C4-2B (cell line): Measurements from ENCODE around the gene AFAP1.

Experiments
- H3K27ac ChIP-seq: fragments of 450-650 bp; 2 replicates; pipeline ENCODE4 v1.5.1; 2017
- CTCF ChIP-seq: fragments of 450-650 bp; conservative IDR thresholded peaks from 2 replicates; pipeline ENCODE4 v1.5.1; 2017; ENCODE audit warnings: mild to moderate bottlenecking
- ZFX ChIP-seq: fragments of 450-650 bp; IDR thresholded peaks from 2 replicates; pipeline ENCODE4 v1.6.1; 2017

Gene AFAP1

GRCh38 chr4:7868436-7868775, 71.3 kb downstream of the AFAP1 start:
- no peak overlapping the region for H3K27ac ChIP-seq
- no peak for TF ChIP-seq ZFX
- no peak for TF ChIP-seq CTCF

GRCh38 chr4:7867701-7868435, 71.8 kb downstream of the AFAP1 start:
- no peak overlapping the region for H3K27ac ChIP-seq

DNA sequence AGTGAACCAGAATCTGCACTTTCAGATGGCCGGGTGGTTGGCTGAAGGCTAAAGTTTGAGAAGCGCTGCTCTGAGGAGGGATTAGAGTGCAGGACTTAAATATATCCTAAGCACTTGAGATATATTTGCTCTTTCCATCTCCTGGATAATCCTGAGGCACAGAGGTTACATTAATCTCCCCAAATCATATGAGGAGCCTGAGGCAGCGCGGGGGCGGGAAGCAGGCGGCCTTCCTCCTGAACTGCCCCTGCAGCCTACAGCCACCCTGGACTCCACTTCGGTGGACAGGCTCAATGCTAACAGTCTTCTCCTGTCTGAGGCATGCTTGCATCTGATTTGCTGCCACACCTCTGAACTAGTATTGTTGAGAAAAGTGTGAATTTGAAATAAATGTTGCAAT, 72.5 kb downstream of the AFAP1 start:
- TF ChIP-seq CTCF (no peak), ZFX (no peak)
- H3K27ac ChIP-seq, result no peak overlapping the region

More at GRCh38 chr4:7867701-7868435, 71.8 kb downstream of the AFAP1 start:
- no peak for TF ChIP-seq ZFX
- no peak for TF ChIP-seq CTCF

GRCh38 chr4:7865533-7865932, 74.1 kb downstream of the AFAP1 start:
- H3K27ac ChIP-seq, result no peak overlapping the region
- TF ChIP-seq CTCF (no peak), ZFX (no peak)

- H3K27ac ChIP-seq, result no peak overlapping the region
- TF ChIP-seq ZFX (no peak), CTCF (no peak)
Measured at GRCh38 chr4:7864685-7865084, 75.0 kb downstream of the AFAP1 start.

GRCh38 chr4:7863911-7864681, 75.6 kb downstream of the AFAP1 start:
- no peak overlapping the region for H3K27ac ChIP-seq
- TF ChIP-seq ZFX, result no peak
- TF ChIP-seq CTCF, result no peak

- H3K27ac ChIP-seq, result no peak overlapping the region
- no peak for TF ChIP-seq CTCF
- no peak for TF ChIP-seq ZFX
Measured at GRCh38 chr4:7862561-7863192, 77.0 kb downstream of the AFAP1 start.
